CD4-positive, alpha-beta T cell treated with Interleukin-21 for 1 hour (primary cell): ENCODE data around the gene THRA.

ENCODE experiments used
- DNase-seq: peaks from one replicate; pipeline ENCODE4 v3.0.0-alpha.2; 2020

Gene THRA

GRCh38 chr17:40099619-40100418 lies 37.1 kb downstream of the THRA start:
- DNase-seq, result no peak

GRCh38 chr17:40100419-40100668 lies 37.6 kb downstream of the THRA start, which contains the start of gene NR1D1:
Gene NR1D1 (minus strand): TSS chr17:40100589. CDS start chr17:40100094, 495 bp downstream.
- no peak for DNase-seq

GRCh38 chr17:40100669-40101366 lies 38.1 kb downstream of the THRA start:
- peak; percentile 94 for DNase-seq

- DNase-seq, result no peak
Measured at GRCh38 chr17:40101367-40102210, 38.8 kb downstream of the THRA start.

- no peak for DNase-seq
Measured at GRCh38 chr17:40103071-40103661, 40.4 kb downstream of the THRA start.

- no peak for DNase-seq
Measured at GRCh38 chr17:40103688-40104087, 40.9 kb downstream of the THRA start.

GRCh38 chr17:40104594-40105486 lies 42.1 kb downstream of the THRA start:
- no peak for DNase-seq

GRCh38 chr17:40105861-40106759 lies 43.3 kb downstream of the THRA start:
- DNase-seq, result no peak

- no peak for DNase-seq
Measured at GRCh38 chr17:40106760-40107521, 44.2 kb downstream of the THRA start.

GRCh38 chr17:40107522-40108174 lies 44.9 kb downstream of the THRA start:
- DNase-seq, result no peak

GRCh38 chr17:40108970-40109824 lies 46.4 kb downstream of the THRA start:
- peak; percentile 38 for DNase-seq

GRCh38 chr17:40110026-40110845 lies 47.5 kb downstream of the THRA start:
- DNase-seq, result no peak

- peak; percentile 79 for DNase-seq
Measured at GRCh38 chr17:40111221-40112128, 48.7 kb downstream of the THRA start.

- DNase-seq, result no peak
Measured at GRCh38 chr17:40112191-40112711, 49.5 kb downstream of the THRA start.

- DNase-seq, result no peak
Measured at GRCh38 chr17:40112718-40113109, 49.9 kb downstream of the THRA start.
